Activated CD4-positive, alpha-beta T cell treated with anti-CD3 and anti-CD28 coated beads, Interleukin-2, Interleukin-6, amounts not matched to agents 100 ng/mL and 50 ng/mL, durations not matched to agents 16 hours and 8 hours (primary cell): Measurements from ENCODE around the gene MORN1.
A peak's percentile ranks its signal among the peaks of the same experiment; 100 is the strongest.

Experiments used
- DNase-seq: peaks from one replicate; pipeline ENCODE4 v3.0.0-alpha.2; 2020

Gene MORN1

DNA sequence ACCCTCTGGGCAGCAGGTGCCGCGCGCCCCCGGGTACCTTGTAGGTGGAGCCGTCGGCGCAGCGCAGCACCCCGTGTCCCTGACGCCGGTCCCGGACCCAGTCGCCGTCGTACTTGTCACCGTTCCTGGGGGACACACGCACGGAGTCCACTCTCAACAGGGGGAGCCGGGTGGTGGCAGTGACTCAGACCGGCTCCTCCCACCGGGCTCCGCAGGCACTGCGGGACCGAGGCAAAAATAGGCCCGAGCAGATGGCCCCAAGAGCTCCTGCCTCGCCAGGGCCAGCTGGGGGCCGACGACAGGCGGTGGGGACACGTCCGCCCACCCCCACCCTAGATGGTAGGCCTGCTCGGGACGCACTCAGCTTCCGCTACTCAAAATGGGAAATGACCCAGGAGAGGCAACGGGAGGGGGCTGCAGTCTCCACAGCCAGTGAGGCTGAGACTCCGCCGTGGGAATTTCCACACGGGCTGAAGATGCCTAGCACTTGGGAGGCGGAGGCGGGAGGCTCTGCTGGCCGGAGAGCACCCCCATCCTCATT is 6.3 kb downstream of the MORN1 start:
- no peak for DNase-seq

DNA sequence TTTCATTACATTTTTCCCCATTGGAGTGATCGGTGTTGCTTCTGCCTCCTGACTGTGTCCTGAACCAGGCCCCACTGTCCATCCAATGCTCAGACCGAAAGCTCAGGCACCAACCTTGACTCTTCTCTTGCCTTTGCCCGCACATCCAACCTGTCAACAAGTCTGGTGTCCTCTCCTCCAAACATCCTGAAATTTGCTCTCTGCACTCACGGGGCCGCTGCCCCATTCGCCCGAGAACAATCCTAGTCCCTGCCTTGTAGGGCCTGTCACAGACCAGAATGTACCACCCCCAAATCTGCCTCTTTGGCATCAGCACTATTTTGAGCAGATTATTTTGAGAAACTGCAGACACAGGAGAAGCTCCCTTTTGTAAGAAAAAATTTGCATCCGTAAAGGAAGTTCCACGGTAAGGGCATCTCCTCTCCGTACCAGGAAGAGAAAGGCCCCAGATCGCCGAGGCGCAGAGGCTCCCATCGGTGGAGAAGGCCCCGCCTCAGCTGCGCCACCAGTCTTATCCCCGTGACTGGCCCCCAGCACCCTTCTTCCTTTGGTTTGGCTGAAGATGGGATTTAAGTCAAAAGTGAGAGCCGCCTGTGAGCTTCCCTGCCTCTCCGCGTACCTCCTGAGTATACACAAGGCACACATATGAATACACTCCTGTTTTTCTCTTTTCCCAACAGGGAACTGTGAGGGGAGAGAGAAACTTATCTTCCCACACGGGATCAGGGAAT is 7.1 kb downstream of the MORN1 start:
- DNase-seq, result no peak

DNA sequence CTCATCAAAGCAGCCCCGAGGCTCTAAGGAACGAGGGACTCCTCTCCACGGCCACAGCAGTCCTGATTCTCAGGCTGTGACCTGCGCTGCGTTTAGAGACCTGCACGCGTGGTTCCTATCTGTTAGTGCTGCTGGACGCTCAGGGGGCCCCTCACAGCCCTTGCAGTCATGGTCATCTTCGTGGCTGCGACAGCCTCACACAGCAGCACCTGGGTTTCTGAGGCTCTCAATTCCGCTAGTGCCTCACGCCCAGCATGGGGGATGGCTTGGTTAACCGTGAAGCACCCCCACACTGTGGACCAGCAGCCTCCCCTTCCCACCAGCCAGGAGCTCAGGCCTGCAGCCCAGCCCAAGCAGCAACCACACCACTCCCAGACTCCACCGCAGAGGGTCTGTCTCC is 7.8 kb downstream of the MORN1 start:
- no peak for DNase-seq

DNA sequence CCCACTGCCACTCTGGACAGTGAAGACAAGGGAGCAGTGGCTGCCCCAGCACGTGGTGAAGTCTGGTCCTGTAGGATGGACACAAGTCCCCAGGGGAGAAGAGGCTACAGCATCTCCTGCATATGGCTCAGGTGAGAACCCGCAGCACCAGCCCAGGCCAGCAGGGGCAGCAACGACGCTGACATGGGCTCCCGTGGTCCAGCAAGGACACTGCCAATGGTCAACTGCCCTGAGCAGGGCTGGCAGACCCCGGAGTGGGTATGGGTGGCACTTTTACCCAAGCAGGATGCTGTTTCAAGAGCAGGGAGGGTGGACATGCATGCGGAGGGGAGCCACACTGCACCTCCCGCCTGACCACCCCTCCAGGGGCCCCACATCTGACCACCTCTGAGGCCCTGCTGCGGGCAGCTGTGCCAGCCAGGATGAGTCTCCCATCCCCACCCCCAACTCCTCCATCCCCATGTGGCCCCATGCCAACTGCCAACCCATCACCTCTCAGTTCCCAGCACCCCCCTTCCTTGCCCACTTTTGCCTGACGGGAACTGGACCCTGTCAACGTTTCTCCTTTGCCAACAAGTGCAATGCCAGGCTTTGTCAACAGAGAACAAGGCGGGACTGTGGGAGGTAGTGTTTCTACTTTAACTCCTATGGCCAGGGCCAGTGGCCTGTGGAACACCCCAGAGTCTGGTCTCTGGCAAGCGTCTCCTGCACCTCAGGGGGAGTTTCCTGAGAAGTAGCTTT is 8.6 kb downstream of the MORN1 start:
- peak; percentile 41 for DNase-seq

DNA sequence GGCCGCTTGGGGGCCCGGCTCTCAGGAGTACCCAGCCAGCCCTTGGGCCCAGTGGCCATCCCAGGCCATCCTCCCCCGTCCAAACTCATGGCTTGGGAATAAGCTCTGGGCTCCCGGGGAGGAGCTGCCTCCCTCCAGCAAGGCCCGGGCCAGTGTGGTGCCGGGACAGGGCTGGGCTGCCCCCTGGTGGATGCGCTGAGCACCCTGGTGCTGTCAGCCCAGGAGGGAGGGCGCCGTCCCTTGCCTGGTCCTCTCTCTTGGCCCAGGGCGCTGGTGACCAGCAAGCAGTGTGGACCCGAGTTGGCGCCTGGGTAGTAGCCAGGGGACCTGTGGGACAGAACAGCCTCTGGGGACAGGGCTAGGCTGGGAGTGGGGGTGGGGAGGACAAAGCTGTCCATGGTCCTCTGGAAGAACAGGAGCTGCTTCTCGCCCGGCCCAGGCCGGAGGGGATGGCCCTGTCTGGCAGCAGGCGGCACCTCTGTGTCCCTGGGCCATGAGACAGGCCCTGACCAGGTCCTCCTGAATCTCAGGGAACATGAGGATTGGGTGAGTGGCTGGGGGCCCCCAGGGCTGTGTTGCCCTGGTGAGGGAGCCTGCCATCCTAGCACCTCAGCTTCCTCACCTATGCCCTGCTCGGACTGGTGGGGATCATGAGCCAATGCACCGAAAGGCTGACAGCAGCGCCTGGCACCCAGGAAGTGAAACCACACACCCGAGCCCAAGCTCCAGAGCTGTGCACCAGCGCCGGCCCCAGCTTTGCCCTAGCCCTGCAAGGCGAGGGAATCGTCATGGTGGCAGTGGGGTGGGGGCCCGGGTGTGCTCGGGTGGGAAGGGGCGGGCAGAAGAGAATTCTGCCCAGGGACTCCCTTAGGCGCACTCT is 9.4 kb downstream of the MORN1 start:
- DNase-seq, result peak; percentile 81

DNA sequence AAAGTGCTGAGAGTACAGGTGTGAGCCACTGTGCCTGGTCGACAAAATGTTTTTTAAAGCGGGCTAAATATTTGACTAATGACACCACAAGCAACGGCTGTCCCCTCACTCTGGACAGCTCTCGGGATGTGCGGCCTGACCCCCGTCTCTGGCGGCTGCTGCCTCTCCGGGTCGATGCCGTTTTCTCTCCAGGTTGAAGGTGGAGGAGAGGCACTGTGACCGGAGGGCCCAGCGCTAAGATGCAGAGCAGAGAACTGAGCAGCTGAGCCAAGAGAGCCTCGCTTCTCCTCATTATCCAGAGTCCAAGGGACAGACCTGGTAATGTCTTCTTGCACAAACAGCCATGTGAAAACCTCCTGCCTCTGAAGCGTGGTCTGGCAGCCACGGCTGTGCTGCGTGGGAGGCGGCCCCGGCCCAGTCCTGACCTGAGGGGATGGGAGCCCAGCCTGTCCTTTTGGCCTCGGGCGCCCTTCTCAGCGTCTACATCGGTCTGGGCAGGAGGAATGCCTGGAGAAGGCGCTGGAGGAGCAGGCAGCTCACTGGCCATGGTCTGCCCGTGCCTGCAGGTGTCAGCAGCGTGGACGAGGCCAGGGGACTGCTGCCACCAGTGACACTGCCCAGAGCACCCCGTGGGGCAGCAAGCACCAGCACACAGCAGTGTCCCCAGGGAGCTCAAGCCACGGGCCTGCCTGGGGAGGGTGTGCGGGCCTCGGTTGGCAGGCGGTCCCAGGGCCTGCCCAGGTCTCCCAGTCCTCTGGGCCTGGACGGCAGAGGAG is 10.3 kb downstream of the MORN1 start:
- DNase-seq, result no peak

DNA sequence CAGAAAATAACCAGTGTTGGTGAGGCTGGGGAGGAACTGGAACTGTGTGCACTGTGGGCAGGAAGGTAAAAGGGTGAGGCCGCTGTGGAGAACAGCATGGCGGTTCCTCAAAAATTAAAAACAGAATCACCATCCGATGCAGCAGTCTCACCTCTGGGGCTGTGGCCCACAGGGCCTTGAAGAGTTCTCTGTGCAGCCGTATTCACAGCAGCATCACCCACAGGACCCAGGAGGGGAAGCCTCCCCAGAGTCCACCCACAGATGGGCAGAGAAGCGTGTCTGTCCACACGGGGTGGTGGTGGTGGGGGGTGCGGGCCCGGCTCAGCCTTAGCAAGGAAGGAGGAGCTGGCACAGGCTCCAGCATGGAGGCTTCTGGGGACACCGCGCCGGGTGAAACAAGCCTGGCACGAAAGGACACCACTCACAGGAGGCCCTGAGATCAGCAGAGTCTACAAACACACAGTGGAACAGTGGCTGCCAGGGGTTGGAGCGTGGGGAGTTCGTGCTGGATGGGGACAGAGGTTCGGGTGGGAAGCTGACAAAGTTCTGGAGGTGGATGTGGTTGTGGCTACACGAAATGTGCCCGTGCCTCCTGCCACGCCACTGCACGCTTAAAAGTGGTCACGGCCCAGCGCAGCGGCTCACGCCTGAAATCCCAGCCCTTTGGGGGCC is 11.5 kb downstream of the MORN1 start:
- no peak for DNase-seq

DNA sequence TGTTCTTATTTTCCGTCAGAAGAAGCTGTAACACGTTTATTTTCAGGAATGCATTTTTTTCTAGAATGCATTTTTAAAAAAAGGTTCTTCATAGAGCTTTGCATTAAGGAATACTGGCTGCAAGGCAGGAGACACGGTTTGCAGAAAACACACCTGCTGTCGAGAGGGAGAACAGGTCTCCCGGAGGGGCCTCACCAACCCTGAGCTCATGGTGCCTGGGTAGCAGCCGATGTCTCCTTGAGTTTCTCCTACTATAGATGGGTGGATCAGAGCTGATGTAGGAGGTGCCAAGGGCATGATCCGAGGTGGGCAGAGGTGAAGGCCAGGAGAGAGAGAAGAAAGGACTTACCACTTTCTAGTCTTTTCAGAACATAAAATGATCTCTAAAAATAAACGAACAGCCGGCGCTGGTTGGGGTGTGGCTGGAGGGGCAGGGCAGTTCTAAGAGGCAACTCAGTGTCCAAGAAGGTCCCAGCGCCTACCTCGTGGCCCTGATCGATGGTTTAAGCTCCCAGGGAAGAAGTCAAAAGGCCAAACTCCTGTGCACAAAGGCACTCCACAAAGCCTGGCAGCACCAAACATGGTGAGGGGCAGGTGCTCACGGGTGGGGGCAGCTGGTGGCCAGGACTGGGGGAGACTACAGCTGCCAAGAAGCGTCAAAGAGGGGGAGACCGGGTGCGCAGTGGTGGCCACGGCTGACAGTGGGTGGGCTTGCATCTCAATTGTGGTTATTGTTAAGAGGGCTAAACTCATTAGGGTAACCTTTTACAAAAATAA is 12.2 kb downstream of the MORN1 start:
- DNase-seq, result no peak

DNA sequence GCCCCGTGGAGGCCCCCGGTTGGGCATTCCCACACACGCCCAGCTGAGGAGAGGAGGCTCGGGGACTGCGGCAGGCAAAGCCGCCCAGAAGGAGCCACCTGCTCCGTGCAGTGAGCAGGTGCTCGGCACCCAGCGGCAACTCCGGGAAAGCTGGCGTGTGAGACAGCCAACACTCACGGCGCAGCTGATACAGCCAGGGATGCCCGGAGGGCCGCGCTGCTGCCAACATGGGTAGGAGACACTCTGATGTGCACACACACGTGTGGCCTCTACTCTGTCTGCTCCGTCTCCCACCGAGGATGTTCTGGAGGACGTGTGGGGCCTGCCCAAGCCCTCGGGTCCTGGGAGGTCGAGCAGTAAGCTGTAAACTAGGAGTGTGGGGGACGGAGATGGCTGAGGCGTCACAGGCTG is 12.9 kb downstream of the MORN1 start:
- no peak for DNase-seq

DNA sequence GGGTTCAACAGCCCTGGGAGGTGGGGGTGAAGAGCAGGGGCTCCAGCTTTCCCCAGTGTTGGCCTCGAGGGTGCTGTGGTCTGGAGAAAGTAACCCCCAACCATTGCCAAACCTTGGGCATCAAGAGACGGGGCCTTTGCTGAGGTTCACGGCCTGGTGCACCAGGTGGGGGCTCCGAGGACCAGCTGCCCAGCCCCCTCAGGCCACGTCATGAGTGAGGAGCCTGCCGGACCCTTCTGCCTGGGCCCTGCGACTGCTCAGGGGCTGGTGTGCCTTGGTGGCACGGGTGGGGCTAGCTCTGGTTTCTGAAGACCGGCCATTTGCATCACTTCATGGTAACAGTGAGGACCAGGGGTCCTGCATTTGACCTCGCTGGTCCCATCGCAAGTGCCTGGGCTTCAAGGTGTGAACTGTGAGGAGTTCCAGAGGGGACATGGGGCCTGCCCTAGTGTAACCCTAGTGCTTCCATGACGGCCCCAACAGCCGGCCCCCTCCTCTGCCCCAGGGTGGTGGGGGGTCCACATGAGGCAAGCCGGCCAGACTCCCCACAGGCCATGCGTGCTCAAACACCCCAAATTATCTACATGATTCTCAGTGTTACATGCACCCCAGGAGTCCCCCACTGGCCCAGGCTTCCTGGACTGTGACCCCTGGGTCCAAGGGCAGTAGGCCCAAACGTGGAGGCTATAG is 13.5 kb downstream of the MORN1 start:
- DNase-seq, result no peak

DNA sequence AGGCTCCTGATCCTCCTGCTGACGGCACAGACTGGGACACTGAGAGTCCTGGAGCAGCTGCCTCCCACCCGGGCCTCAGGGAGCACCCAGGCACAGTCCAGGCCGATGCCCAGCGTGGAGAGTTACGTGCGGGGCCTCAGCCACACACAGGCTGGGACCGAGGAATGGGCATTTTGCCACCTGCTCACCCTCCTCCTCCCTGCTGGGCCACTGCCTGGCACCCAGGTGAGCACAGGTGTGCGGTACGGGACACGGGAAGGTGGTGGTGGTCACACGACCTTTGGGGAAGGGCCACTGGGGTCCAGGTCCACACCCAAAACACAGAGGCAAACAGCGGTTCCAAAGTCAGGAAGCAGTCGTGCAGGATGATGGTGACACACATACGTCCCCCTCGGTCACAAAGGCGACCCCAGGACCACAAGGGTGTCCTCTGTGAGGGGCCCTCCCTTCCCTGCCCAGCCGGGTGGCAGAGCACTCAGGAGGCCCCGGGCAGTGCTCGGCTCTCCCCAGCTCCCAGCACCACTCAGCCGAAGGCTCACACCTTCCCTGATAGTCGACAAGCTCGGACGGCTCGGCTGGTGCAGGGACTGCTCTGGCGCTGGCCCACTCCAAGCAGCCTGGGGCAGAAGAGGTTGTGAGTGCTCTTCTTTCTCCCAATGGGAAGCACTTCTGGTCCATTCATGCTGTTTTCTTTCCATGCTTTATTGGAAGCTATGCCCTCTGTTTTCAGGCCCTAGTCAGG is 14.3 kb downstream of the MORN1 start:
- no peak for DNase-seq

DNA sequence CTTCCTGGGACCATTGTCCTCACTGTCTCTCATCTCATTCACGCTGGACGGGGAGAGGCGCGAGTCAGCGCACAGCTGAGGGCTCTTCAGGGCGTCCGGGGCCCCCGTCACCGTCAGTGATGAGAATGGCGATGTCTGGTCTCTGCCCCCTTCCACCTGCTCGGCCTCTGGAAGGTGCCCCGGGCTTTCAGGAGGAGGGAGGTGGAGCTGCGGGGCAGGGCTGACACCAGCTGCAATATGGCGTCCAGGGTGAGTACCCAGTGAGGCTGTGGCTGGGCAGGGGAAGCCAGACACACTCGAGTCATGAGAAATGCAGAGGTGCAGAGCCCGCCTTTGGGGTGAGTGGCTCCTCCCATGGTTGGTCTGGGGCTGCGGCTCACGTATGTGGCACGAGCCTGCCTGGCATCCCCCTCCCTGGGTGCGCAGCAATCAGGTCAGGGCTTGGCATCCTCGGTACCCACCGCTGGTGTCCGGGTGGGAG is 15.1 kb downstream of the MORN1 start:
- no peak for DNase-seq

DNA sequence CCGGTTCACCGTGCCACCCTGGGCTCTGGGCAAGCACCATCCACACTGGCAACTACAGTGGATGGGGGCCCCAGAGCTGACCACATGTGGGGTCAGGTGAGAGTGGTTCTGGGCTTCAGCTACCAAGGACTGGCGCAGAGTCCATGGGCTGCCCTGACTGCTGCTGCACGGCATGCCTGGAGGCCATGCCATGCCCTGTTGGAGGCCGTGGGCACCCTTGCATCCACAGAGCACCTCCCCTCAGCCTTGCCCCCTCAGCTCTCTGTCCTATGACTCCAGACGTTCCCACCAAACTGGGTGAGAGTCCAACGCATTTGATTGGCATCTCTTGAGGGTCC is 15.5 kb downstream of the MORN1 start:
- DNase-seq, result no peak

DNA sequence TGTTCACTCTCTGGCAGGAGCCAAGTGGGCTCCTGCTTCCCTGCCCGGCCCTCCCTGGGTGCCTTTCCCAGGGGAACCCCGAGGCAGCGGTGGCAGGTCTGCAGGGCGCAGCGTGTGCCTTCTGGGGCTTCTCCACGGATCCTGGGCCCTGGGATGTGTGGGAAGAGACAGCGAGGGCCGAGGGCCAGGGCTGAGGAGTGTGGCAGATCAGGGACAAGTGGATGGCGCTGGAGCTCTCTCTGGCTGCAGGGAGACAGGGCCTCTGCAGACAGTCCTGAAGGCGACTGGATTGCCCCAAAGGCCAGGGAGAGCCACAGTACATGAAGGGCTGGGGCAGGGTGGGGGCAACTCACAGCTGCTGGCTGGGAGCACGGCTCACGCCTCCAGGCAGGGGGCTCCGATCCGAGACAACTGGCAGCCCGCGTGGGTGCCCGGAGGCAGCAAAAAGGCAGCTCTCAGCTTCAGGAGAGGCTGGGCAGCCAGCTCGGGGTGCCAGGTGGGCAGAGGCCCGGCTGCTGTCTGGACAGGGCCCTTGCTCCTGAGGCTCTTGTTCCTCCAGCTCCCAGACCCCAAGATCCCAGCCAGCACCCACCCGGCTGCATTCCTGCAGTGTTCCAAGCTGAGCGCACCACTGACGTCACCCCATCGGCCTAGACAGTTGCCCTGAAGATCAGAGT is 16.0 kb downstream of the MORN1 start:
- DNase-seq, result no peak

DNA sequence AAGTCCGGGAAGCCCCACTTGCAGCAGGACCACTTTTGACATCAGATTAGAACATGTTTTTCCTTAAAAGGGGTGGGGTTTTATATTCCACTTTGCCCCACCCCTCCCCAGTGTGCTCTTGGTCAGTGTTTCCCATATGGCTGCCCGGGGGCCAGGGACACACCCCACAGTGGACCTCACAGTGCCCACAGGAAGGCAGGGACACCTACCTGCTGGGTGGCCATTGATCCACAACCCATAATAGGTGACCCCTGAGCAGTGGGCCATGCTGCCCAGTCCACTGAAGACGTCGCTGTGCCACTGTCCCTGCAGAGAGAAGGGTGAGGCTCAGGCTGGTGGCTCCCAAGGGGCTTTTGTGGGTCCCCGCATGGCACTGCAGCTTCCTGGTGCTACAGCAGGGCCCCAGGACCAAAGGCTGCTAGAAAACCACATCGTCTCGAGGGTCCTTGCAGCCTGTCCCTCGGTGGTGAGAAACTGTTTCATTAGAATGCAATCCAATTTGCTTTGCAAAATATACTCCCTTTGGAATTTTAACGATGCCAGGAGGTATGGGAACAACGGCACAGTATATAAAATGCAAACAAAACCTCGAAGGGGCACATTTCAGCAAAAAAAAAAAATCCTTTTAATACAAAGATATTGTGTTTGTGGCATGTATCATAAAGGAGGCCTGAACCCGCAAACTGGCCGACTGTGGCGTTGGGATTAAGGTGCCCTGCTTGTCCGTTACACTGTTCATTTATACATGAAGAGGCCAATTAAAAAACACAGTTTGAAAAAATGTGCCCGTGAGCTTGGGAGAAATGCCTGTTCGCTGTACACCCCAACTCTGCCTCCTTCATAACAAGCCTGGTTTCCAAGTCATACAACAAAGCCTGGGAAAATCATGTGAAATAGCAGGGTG is 16.9 kb downstream of the MORN1 start:
- no peak for DNase-seq

DNA sequence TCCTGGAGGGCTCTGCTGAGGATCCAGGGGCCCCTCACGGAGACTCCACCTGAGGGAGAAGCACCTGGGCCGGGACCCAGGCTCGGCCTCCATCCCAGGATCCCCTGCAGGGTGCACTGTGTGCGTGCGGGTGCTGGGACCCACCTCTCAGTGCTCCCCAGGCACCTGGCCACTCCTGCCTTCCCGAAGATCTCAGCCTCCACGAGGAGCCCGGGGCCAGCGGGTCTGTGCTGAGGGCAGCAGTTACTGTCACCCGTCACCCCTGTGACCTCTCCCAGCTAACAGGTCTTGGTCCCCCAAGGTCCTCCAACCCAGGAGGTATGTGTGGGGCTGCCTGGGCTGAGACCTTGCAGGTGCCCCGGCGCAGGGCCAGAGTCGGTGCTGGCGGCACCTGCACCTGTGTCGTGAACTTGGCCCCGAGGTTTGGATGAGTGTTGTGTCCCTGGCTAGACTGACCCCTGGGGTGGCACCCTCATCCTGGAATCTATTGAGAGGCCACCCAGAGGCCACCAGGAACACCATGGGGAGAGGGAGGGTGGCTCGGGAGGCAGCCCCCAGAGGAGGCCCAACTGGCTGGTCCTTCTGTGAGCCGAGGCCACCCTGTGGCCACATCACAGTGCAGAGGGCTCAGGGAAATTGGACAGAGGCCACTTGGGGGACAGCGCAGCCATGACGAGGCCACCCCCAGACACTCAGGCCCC is 17.7 kb downstream of the MORN1 start:
- no peak for DNase-seq
